T follicular helper cell (primary cell): ENCODE results near the gene NPNT.

ENCODE experiments used
- DNase-seq: peaks from one replicate; pipeline ENCODE4 v3.0.0-alpha.2; 2020; ENCODE audit warnings: low read depth

NPNT gene

DNA sequence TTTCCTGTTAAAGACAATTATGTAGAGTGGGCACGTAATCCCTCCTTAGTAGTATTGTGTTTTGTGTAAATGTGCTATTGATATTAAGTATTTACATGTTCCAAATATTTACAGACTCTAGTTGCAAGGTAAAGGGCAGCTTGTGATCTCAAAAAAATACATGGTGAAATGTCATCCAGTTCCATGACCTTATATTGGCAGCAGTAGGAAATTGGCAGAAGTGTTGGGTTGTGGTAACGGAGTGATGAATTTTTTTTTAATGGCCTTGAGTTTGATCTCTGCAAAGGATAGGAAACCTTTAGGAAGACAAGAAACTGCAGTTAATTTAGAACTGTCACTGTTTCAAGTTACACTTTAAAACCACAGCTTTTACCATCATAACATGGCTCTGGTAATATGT, 74.3 kb downstream of the NPNT start:
- DNase-seq, result no peak

DNA sequence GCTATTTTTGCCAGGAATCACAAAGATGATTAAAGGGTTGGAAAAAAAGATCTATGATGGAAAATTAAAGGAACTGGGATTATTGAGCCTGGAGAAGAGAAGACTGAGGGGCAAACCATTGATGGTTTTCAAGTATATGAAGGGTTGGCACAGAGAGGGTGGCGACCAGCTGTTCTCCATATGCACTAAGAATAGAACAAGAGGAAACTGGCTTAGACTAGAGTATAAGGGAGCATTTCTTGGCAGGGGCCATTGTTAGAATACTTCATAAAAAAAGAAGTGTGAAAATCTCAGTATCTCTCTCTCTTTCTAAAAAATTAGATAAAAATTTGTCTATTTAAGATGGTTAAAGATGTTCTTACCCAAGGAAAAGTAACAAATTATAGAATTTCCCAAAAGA, 75.1 kb downstream of the NPNT start:
- DNase-seq, result no peak

DNA sequence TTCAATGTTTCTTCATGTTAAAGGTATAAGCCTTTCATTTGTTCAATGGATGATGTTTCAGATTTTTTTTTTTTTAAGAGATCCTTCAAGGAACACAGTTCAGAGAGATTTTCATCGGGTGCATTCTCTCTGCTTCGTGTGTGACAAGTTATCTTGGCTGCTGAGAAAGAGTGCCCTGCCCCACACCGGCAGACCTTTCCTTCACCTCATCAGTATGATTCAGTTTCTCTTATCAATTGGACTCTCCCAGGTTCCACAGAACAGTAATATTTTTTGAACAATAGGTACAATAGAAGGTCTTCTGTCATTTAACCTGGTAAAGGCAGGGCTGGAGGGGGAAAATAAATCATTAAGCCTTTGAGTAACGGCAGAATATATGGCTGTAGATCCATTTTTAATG, 75.8 kb downstream of the NPNT start:
- DNase-seq, result no peak

- no peak for DNase-seq
Measured at GRCh38 chr4:105972946-105973621, 77.8 kb downstream of the NPNT start.

GRCh38 chr4:105976915-105977314, 81.6 kb downstream of the NPNT start:
- DNase-seq, result no peak

DNA sequence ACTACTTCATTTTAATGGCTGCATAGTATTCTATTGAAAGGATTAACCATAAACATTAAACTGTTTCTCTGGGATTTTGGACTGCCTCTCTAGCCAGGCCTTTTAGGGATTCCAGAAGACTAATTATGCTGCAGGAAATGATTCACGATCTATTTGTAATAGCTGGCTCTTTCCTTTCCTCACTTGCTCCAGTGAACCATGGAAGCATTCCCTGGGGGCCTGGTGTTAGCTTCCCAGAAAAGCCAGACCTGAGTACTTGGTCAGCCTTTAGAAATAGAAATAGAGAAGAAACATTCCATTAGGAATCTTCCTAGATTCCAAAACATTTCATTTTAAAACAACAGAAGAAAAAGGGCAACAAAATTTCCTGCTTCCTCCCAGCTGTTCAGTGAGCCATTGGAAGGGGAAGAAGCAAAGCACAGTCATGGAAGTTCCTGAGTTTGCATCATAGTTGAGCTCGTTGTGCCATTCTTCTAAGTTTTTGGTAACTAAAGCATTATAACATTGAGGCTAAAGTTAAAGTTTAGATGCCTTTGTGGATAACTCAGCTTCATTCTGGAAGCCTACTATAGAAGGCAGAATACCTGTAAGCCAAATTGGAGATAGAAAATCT, 83.5 kb downstream of the NPNT start:
- no peak for DNase-seq

GRCh38 chr4:105979506-105979905, 84.2 kb downstream of the NPNT start:
- DNase-seq, result no peak

DNA sequence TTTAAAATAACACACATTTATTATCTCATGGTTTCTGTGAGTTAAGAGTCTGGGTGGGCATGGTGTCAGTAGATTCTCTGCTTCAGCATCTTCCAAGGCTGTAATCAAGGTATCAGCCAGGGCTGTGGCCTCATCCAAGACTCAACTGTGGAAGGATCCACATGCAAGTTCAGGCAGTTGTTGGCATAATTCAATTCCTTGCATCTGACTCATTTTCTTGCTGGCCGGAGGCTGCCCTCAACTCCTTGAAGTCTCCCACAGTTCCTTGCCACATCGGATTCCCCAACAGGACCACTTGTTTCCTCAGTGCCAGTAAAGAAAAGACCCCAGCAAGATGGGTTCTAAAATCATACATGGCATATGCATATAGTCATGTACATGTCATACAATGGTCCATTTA, 93.4 kb downstream of the NPNT start:
- no peak for DNase-seq

GRCh38 chr4:105989485-105990242, 94.4 kb downstream of the NPNT start:
- no peak for DNase-seq

DNA sequence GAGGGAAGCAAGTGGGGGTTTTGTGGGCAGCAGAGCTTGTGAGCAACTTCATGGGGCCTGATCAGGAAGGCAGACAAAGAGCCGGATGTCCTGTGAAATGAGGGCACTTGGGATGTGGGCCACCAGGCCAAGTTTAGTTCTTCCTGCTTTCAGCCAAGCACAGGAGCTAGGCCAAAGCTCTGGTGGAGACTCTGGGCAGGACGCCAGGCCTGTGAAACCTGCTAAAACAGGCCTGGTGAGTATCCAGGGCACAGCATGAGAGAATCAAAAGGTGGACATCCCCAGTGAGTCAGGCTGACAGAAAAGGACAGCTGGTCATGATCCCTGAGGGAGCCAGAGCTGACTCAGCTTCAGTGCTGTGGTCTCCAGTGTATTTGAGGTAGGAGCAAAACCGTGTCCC, 95.7 kb downstream of the NPNT start:
- no peak for DNase-seq

DNA sequence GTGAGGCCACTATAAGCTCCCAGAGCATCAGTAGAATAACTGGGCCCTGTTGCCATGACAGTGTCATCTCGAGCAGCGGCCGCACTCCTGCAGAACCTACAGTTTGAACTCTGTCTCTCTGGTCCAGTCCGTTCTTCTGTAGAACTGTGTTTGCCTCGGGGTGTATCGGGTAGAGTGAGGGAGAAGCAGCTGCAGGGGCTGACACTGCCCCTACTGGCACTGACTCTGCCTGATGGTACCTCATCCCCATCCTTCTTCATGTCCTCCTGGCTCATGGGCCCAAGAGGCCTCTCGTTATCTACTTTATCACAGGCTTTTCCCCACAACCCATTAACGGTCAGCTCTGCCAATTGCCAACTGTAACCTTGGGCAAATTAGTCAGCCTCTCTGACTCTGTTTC, 96.5 kb downstream of the NPNT start:
- no peak for DNase-seq

GRCh38 chr4:105992641-105993305, 97.5 kb downstream of the NPNT start:
- no peak for DNase-seq

- DNase-seq, result no peak
Measured at GRCh38 chr4:105994061-105994460, 98.8 kb downstream of the NPNT start.

DNA sequence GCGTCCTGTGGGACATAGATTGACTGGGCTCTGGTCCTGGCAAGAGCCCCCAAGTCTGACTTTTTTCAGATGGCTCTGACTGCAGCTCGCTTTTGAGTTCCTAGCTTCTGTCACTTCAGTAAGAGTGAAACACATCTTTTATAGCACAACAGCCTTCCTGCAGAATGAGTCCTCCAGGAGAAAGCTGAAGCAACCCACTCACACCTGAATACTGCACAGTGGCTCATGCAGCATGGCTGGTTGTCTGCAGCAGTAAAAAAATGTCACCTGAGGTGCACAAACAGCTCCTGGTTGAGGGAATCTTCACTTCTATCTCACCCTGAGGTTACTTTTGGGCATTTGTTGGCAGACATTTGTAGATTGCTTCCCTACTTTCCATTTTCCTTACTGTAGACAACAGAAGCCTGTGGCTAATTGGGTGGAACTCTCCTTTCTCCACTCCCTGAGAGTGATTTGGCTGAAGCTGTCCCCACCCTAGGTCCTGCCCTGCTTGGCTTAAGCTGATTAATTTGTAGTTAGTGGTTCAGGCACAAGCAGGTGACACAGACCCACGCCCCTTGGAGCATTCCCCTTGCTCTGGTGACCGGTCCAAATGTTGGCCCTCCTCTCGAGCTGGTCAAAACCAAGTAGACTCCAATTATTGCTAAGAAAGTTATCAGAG, 99.7 kb downstream of the NPNT start:
- no peak for DNase-seq

DNA sequence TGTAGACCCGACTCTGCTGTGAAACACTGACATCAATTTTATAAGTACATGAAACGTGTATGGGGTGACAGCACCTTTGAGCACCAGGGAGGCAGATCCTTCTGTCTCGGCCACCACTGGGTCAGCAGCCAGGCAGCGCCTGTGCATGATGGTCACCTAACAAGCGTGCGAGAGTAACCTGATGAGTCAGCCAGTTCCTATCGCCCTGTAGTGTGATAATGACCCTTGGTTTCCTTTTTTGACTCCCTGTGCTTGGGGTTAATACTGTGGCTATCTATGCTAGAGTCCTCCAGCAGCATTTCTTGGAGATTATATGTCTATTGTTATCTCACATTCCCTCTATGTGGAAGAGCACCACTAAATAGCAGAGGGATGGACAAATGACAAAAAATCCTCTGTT, 101.6 kb downstream of the NPNT start:
- no peak for DNase-seq

- DNase-seq, result no peak
Measured at GRCh38 chr4:105998171-105999063, 103.1 kb downstream of the NPNT start.

DNA sequence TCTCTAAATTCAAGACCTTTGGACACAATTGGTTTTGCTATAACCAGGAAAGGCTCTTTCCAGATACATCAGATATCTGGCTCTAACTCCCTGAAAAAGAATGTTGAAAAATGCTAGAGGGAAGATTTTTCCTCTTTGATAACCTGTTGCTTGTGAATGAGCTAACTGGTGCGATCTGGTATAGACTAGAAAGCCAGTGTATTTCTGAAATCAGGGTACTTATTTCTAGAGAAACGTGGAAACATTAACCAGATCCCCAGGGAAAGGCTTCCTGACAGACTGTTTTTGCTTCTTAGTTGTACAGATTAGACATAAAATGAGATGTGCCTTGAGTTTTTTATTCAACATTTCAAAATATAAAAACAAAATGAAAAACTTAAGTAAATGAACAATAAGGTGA, 107.7 kb downstream of the NPNT start:
- DNase-seq, result no peak

DNA sequence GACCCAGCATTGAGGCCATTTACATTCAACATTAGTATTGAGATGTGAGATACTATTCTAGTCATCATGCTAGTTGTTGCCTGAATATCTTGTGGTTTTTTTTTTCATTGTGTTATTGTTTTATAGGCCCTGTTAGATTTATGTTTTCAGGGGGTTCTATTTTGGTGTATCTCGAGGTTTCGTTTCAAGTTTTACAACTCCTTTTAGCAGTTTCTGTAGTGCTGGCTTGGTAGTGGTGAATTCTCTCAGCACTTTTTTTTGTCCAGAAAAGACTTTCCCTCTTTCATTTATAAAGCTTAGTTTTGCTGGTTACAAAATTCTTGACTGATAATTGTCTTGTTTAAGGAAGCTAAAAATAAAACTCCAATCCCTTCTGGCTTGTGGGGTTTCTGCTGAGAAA, 115.5 kb downstream of the NPNT start:
- DNase-seq, result no peak

DNA sequence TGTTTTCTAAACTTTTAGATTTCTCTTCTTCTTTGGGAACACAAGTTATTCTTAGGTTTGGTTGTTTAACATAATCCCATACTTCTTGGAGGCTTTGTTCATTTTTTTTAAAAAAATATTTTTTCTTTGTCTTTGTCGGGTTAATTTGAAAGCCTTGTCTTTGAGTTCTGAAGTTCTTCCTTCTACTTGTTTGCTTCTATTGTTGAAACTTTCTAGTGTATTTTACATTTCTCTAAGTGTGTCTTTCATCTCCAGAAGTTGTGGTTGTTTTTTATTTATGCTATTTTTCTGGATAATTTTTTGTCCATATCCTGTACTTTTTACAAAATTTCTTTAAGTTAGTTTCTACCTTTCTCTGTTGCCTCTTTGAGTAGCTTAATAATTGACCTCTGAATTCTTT, 116.1 kb downstream of the NPNT start:
- no peak for DNase-seq

GRCh38 chr4:106017975-106018374, 122.7 kb downstream of the NPNT start:
- no peak for DNase-seq

DNA sequence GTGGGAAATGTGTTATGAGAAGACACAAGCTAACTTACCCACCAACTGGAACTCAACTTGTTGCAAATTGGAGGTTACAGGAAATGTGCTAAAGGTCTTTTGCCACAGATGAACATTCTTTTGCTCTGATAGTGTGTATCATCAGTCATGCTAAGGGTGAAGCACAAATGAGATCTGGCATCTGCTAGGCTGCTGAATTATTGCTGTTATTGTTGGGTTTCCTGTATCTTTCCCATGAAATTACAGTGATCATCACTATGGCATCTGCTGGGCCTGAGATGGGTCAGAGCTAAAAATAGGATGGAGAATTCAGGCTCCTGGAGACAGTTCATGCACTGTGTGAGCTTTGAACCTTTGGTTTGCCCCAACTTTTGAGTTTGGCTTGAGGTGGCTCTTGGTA, 124.5 kb downstream of the NPNT start:
- no peak for DNase-seq
